Gastrocnemius medialis (tissue), 4 donors: Measurements from ENCODE around the gene CSTB.

ENCODE experiments used
- POLR2A ChIP-seq, 2 donors: fragments of 450-650 bp; IDR thresholded peaks; one replicate each; pipeline ENCODE4 v1.6.1; 2017; ENCODE audit warnings: antibody characterized with exemption in 2 of 2, mild to moderate bottlenecking in 2 of 2, moderate library complexity in 2 of 2
- TF ChIP-seq, protein P1 (sequence below), 5 experiments: fragments of 450-650 bp in 3 of 5; fragments of 200-600 bp in 2 of 5; sonication (generic) in 2 of 5; IDR thresholded peaks in 4 of 5; conservative IDR thresholded peaks in 1 of 5; 1 replicate in 4 of 5; 2 replicates in 1 of 5; pipeline ENCODE4 v1.5.1; 2016 to 2019; ENCODE audit warnings: antibody characterized with exemption in 5 of 5, mild to moderate bottlenecking in 3 of 5, moderate library complexity in 3 of 5

DNA sequence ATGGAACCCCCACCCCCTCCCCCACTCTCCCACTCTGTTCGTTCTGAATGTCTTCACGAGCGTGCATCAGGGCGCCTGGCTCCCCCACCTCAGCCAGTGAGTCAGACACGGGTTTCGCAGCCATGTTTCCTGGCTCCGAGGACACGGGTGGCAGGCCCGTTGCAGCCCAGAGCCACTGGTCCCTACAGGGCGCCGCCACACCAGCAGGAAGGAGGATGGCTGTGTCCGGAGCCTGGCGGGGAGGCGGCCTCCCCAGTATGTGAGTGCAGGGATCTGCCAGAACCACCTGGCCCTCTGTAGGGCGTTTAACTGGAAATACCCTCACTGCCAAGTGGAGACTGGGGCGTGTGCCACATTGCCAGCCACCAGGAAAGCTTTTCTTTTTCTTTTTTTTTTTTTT lies 18.5 kb downstream of the CSTB start:
- TF ChIP-seq, protein P1, sequence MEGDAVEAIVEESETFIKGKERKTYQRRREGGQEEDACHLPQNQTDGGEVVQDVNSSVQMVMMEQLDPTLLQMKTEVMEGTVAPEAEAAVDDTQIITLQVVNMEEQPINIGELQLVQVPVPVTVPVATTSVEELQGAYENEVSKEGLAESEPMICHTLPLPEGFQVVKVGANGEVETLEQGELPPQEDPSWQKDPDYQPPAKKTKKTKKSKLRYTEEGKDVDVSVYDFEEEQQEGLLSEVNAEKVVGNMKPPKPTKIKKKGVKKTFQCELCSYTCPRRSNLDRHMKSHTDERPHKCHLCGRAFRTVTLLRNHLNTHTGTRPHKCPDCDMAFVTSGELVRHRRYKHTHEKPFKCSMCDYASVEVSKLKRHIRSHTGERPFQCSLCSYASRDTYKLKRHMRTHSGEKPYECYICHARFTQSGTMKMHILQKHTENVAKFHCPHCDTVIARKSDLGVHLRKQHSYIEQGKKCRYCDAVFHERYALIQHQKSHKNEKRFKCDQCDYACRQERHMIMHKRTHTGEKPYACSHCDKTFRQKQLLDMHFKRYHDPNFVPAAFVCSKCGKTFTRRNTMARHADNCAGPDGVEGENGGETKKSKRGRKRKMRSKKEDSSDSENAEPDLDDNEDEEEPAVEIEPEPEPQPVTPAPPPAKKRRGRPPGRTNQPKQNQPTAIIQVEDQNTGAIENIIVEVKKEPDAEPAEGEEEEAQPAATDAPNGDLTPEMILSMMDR (IDR thresholded peaks at IDR 0.05 in 4 of 5, conservative IDR thresholded peaks at IDR 0.05 in 1 of 5), result no peak
- TF ChIP-seq POLR2A (IDR thresholded peaks at IDR 0.05), result no peak
